Airway epithelial cell (primary cell): ENCODE data around the gene CA11. TPM values are rescaled to one million over a fixed set of nuclear protein-coding genes. Genes with fewer than 3 reads are reported as not detected.

Source experiments
- total RNA-seq: library from RNA; depleted of rRNA; stranded (reverse); fragments of >200 nt; gene quantifications from 2 replicates; pipeline ENCODE4 v1.2.3, GENCODE V29; 2015

CA11 gene
- total RNA-seq: 2.1 and 2.4 TPM in 2 replicates

DNA sequence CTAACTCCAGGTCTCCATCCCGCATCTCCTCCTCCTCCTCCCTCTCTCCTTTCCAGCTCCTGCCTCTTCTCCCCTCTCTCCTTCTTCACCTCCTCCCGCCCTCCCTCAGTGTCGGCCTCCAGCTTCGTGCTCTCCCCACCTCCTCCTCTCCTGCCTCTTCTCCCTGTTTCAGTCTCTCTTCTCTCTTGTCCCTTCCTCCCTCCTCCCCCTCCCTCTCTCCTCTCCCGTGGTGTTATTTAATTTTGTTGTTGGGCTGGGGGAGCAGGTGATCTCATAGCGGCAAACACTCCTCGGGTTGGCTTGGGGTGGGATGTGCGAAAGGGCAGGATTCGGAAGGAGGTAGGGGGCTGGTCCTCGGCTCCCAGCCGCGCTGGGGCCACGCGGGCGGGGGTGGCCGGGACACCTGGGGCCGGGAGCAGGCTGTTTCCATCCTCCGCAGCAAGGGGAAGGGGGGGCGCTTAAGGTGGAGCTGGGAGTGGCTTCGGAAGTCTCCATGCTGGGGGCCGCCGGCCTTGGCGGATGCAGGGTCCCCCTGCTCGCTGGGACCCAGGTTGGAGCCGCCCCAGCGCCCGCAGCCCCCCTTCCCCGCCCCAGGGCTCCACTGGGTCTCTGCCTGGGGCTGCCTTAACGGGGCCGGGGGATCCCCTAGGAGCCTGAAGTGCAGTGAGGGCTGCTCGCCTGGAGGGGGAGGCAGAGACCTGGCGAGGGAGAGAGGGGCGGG, at the start of gene CA11:
Gene CA11, minus strand, starts transcription at position 187 of the 721 bp plus-strand sequence. CDS start 555 bp downstream, outside the sequence.

DNA sequence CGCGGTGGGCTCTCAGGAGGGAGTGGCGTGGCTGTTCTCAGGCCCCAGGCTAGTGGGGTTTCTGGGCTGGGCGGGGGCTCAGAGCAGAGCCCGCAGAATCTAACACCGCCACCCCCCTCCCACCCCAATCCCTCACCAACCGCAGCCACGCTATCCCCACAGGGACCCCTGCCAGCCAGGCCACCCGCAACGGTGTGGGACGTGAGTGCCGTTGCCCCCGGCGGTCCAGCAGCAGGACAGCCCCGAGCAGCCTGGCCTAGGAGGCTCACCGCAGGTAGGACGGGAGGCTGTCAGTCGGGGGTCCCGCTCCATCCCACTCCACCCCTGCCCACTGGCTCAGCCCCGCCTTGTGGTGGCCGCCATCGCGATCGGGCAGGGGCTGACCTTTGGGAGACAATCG, 27.0 kb upstream of the CA11 start, which contains the start of gene NTN5:
Gene NTN5, minus strand, starts transcription at position 24 of the 400 bp plus-strand sequence. CDS start 2,031 bp downstream, outside the sequence.

DNA sequence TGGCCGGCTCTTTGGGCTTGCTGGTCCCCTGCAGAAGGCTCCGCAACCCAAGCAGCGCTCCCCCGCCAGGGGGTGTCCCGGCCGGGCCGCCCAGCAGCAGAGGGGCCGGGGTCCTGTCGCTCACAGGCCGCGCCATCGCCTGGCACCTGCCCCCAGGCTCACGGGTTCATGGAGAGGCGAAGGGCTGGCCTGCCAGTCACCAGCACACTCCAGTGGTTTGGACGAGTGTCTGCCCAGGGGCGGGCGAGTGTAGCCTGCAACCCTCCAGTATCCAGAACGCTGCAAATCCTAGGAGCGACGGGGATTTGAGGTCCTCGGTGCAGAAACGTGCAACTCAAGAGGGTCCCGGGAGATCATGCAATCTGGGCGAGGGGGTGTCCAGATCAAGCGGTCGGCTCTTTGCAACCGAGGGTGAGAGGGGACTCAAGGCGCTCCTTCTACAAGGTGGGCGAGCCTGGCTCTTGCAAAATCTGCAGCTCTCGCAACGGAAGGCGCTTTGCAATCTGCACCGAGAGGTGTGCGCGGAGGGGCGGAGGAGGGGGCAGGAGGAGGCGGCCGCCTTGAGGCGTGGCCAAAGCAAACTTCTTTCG, 9.0 kb downstream of the CA11 start, which contains the start of gene DBP:
Gene DBP, minus strand, starts transcription at position 521 of the 590 bp plus-strand sequence. Its CDS starts 385 bp downstream, at position 136.

DNA sequence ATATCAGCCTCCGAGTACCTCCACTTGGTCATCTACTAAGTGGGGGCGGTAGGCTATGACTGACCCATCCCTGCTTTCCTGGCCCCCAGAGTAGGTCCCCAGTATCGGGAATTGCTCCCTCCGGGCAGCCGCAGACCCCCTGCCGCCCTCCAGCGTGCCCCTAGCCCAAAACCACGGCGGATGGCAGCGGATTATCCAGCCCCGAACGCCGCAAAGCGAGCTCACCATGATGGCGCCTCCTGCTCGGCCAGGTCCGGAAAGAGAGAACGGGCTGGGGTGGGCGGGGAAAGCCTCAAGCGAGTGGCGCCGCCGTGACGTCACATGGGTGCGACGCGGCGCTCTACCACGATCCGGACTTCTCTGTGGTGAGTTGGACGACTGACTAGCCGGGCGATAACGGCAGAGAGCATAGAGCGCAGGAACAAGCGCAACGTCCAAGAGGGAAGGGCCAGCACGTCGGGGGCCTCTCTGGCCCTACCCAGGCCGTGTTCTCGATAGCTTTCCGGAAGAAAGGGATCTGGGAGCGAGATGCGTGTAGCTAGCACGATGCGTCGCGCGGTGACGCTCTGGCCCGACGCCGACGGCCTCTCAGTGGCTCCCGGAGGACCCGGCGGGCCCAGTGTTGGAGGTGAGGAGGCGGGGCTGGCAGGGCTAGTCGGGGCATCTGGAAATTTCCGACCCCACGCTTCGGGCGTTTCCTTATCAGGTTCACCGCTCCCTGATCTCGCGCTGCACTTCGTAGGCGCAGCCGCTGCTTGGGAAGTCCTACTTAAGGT, 26.9 kb downstream of the CA11 start, which contains the start of the genes RPL18 and SPHK2:
Gene RPL18, minus strand, starts transcription at position 263 of the 776 bp plus-strand sequence. Its CDS starts 35 bp downstream, at position 228.
Gene SPHK2, plus strand, starts transcription at position 591 of the 776 bp plus-strand sequence. CDS start 1,009 bp downstream, outside the sequence.

DNA sequence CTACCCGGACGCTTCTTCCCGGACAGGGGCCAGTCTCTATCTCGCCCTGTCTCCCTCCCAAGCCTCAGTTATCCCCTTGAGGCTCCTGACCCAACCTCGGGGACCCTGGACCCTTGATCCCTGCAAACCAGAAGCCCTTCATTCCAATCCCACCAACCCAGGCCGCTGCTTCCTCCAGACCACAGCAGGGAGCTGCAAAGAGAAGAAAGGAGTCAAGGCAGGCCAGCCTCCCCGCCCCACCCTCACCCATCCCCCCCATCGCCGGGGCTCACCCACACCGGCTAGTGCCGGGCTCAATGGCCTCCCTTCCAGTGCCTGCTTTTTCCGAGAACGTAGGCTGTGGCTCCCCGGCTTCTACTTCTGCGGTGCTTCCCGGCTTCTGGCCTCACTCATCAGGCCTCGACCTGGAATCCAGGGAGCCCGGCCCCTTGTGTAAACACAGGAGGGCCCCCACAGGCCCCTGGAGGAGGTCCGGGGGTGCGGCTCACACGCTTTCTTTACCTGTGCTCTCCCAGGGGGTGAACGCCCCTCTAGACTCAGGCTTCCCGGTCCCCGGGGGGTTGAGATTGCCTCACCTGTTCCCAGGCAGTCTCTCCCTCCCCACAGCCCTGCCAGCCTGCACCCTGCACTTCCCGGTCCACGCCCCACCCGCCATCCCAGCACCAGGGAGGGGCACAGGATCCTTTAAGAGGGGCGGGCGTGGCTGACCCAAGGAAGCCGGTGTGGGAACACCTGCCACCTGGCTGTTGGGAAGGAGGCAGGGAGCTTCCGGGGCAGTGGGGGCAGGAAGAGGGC, 31.4 kb downstream of the CA11 start, which contains the start of gene FAM83E:
Gene FAM83E, minus strand, starts transcription at position 641 of the 795 bp plus-strand sequence. CDS start 1,704 bp downstream, outside the sequence.

DNA sequence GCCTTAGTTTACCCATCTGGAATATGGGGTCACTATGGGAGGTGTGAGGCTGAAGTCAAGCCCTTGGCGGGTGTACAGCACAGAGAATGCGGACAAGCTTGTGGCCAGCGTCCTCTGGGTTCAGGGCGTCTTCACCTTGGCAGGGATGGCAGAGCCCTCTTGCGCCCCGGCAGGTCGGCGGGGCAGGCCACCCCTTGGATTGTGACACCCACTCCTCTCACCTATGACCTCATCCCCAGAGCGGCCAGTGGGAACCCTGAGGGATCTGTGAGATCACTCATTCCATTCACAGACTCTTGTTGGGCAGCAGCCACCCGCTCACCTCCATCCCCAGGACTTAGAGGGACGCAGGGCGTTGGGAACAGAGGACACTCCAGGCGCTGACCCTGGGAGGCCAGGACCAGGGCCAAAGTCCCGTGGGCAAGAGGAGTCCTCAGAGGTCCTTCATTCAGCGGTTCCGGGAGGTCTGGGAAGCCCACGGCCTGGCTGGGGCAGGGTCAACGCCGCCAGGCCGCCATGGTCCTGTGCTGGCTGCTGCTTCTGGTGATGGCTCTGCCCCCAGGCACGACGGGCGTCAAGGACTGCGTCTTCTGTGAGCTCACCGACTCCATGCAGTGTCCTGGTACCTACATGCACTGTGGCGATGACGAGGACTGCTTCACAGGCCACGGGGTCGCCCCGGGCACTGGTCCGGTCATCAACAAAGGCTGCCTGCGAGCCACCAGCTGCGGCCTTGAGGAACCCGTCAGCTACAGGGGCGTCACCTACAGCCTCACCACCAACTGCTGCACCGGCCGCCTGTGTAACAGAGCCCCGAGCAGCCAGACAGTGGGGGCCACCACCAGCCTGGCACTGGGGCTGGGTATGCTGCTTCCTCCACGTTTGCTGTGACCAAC, 39.3 kb downstream of the CA11 start, which contains the start of gene SPACA4:
Gene SPACA4, plus strand, starts transcription at position 280 of the 896 bp plus-strand sequence. Its CDS starts 237 bp downstream, at position 517.

Other genes starting within 250 kb of the CA11 start
- 46.8 and 50.1 TPM in 2 replicates for gene GRWD1, start 200.2 kb downstream of the CA11 start, total RNA-seq
- gene KCNJ14, start 190.6 kb downstream of the CA11 start, total RNA-seq: 0.05 and 0.42 TPM in 2 replicates
- 33.1 and 53.2 TPM in 2 replicates for gene CYTH2, start 176.8 kb downstream of the CA11 start, total RNA-seq
- gene LMTK3, start 134.4 kb downstream of the CA11 start, total RNA-seq: 5.8 and 7.5 TPM in 2 replicates
- gene SULT2B1, start 94.0 kb downstream of the CA11 start, total RNA-seq: 60.3 and 60.8 TPM in 2 replicates
- gene SPACA4, start 39.4 kb downstream of the CA11 start, total RNA-seq: not detected in 2 replicates
- 2.0 and 6.7 TPM in 2 replicates for gene FAM83E, start 31.1 kb downstream of the CA11 start, total RNA-seq
- gene RPL18, start 27.0 kb downstream of the CA11 start, total RNA-seq: 2,904 and 4,070 TPM in 2 replicates
- gene SPHK2, start 26.7 kb downstream of the CA11 start, total RNA-seq: 13.8 and 15.9 TPM in 2 replicates
- 9.7 TPM in 2 replicates for gene DBP, start 8.8 kb downstream of the CA11 start, total RNA-seq
- gene NTN5, start 26.8 kb upstream of the CA11 start, total RNA-seq: not detected in 2 replicates
- gene FUT2, start 49.8 kb upstream of the CA11 start, total RNA-seq: 10.4 and 10.5 TPM in 2 replicates
- 0.85 and 0.88 TPM in 2 replicates for gene MAMSTR, start 73.5 kb upstream of the CA11 start, total RNA-seq
- 3.0 and 4.8 TPM in 2 replicates for gene RASIP1, start 94.4 kb upstream of the CA11 start, total RNA-seq
- gene IZUMO1, start 100.7 kb upstream of the CA11 start, total RNA-seq: 0.28 TPM in 1 of 2 replicates, not detected in the other
- 8.0 and 8.2 TPM in 2 replicates for gene FUT1, start 106.5 kb upstream of the CA11 start, total RNA-seq
- not detected in 2 replicates for gene FGF21, start 109.3 kb upstream of the CA11 start, total RNA-seq
- gene BCAT2, start 164.8 kb upstream of the CA11 start, total RNA-seq: 43.5 and 69.6 TPM in 2 replicates
- gene HSD17B14, start 190.3 kb upstream of the CA11 start, total RNA-seq: 1.1 and 2.4 TPM in 2 replicates
- gene PLEKHA4, start 222.4 kb upstream of the CA11 start, total RNA-seq: 1.7 and 5.3 TPM in 2 replicates
- gene PPP1R15A, start 226.2 kb upstream of the CA11 start, total RNA-seq: 25.3 and 25.5 TPM in 2 replicates